ENCODE results near the gene TMEM18.

- TF ChIP-seq CTCF (IDR thresholded peaks at IDR 0.05; ENCODE audit: poor library complexity) (no peak), EZH2 (IDR thresholded peaks at IDR 0.05; ENCODE audit: borderline replicate concordance) (no peak)
These were observed 7.9 kb downstream of the TMEM18 start for GRCh38 chr2:669323-669722.

All from hepatocyte (in vitro differentiated cells).